HepG2 (cell line): Measurements from ENCODE around the gene NXN. TPM values are rescaled to one million over a fixed set of nuclear protein-coding genes. Genes with fewer than 3 reads are reported as not detected.

ENCODE experiments used
- CCDC6 ChIP-seq: sonication (generic); formaldehyde crosslinking; IDR thresholded peaks from 2 replicates; pipeline ENCODE4 v1.8.1; 2022; ENCODE audit warnings: mild to moderate bottlenecking, missing genetic modification reagents, moderate library complexity
- CENPX ChIP-seq: sonication (generic); formaldehyde crosslinking; IDR thresholded peaks from 2 replicates; pipeline ENCODE4 v1.9.0; 2021; ENCODE audit warnings: mild to moderate bottlenecking, missing genetic modification reagents, moderate library complexity
- EHMT2 ChIP-seq: fragments of 200-600 bp; sonication (generic); IDR thresholded peaks from 2 replicates; pipeline ENCODE4 v1.7.0; 2017; ENCODE audit warnings: antibody characterized with exemption, low read depth, low read length, borderline replicate concordance
- ETS1 ChIP-seq: sonication (generic); formaldehyde crosslinking; IDR thresholded peaks from 2 replicates; pipeline ENCODE4 v1.4.0; 2020; ENCODE audit warnings: missing genetic modification reagents
- HNRNPUL1 ChIP-seq: fragments of 200-400 bp; formaldehyde crosslinking; IDR thresholded peaks from 2 replicates; pipeline ENCODE4 v1.6.1; 2017; ENCODE audit warnings: low read depth, mild to moderate bottlenecking, low read length, moderate library complexity
- PBX3 ChIP-seq: sonication (generic); formaldehyde crosslinking; IDR thresholded peaks from 2 replicates; pipeline ENCODE4 v1.8.1; 2023; ENCODE audit warnings: missing genetic modification reagents, inconsistent platforms, borderline replicate concordance
- PHF21A ChIP-seq: sonication (generic); formaldehyde crosslinking; IDR thresholded peaks from 2 replicates; pipeline ENCODE4 v1.5.0; 2020; ENCODE audit warnings: mild to moderate bottlenecking, missing genetic modification reagents
- SP5 ChIP-seq: IDR thresholded peaks from 2 replicates; pipeline ENCODE4 v1.6.1; 2016; ENCODE audit warnings: low read depth, borderline replicate concordance
- TFAP4 ChIP-seq: sonication (generic); IDR thresholded peaks from 2 replicates; pipeline ENCODE4 v1.6.1; 2016; ENCODE audit warnings: low read depth, borderline replicate concordance
- TMF1 ChIP-seq: sonication (generic); formaldehyde crosslinking; IDR thresholded peaks from 2 replicates; pipeline ENCODE4 v1.8.1; 2022; ENCODE audit warnings: low read depth, missing genetic modification reagents
- ZBTB3 ChIP-seq: sonication (generic); formaldehyde crosslinking; IDR thresholded peaks from 2 replicates; pipeline ENCODE4 v1.4.0; 2020; ENCODE audit warnings: low read depth, mild to moderate bottlenecking, moderate library complexity, missing genetic modification reagents, borderline replicate concordance
- ZMYM3 ChIP-seq: sonication (generic); formaldehyde crosslinking; IDR thresholded peaks from 2 replicates; pipeline ENCODE4 v1.5.1; 2020; ENCODE audit warnings: mild to moderate bottlenecking, missing genetic modification reagents
- ZNF207 ChIP-seq: fragments of 450-650 bp; IDR thresholded peaks from 2 replicates; pipeline ENCODE4 v1.6.1; 2016; ENCODE audit warnings: antibody characterized with exemption, borderline replicate concordance
- polyA plus RNA-seq, 8 experiments: library from polyadenylated mRNA; depleted of rRNA in 3 of 8; stranded (reverse) in 7 of 8; unstranded in 1 of 8; fragments of >200 nt; fragmentation: Illumina TruSeq in 4 of 8; extraction: Trizol in 4 of 8; gene quantifications; 2 replicates each; pipeline versions ENCODE4 v1.2.1 to v1.2.3, GENCODE V29; 2011 to 2016; ENCODE audit warnings: low read depth in 4 of 8, missing spikeins in 1 of 8, mixed read lengths in 1 of 8; ENCODE audit not compliant: insufficient read depth in 1 of 8
- total RNA-seq, 5 experiments: library from RNA; depleted of rRNA; stranded (reverse); fragments of >200 nt; fragmentation: Illumina TruSeq; extraction: Trizol; gene quantifications; 2 replicates each; pipeline ENCODE4 v1.2.3, GENCODE V29; 2016; ENCODE audit warnings: low read depth in 1 of 5
- TF ChIP-seq, protein P1 (sequence below): sonication (generic); formaldehyde crosslinking; IDR thresholded peaks from 2 replicates; pipeline ENCODE4 v1.4.0; 2020; ENCODE audit warnings: missing genetic modification reagents, borderline replicate concordance
- TF ChIP-seq, protein P2 (sequence below): sonication (generic); formaldehyde crosslinking; IDR thresholded peaks from 2 replicates; pipeline ENCODE4 v1.4.0; 2020; ENCODE audit warnings: missing genetic modification reagents, borderline replicate concordance

NXN gene
- total and polyA plus RNA-seq, 2 of the 13 experiments (the other 11 are each of a cell fraction or from before 2014, with no cell fraction given) = 22.2 to 24.3 TPM

DNA sequence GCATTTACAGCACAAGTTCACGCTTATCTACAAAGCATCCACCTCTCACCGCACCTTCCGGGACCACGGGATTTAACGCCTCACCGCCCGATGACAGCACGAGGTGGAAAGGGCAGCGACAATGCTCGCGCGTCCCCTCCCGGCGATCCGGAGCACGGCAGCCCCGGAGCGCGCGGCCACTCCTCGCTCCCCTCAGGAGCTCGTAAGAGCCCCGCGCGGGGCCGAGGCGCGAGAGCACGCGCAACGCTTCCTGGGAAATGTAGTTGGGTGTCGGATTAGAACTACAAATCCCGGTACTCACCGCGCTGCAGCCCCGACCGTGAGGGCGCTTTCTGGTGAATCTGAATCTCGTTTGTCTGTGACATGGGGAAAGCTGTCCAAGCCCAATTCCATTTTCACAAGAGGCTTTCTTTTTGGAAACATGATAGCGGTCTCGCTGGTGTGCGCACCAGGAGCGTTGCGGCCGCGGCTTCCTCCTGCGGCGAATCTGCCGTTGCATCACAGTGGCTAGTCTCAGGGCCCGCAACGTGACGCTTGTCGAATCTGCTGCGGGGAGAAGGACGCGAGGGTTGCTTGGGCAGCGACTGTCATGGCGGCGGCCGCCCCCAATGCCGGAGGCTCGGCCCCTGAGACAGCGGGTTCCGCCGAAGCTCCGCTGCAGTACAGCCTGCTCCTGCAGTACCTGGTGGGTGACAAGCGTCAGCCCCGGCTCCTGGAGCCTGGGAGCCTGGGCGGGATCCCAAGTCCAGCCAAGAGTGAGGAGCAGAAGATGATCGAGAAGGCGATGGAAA, 17.2 kb upstream of the NXN start, which contains the start of gene TIMM22 (continued):
- TF ChIP-seq PBX3 (CRISPR knock-in tag) = no peak; the same call in 1 of the 2 replicates
- peak; percentile 92; the same call in 1 of the 2 replicates for TF ChIP-seq ETS1 (CRISPR knock-in tag)
- TF ChIP-seq ZNF207 = no peak
- TF ChIP-seq PHF21A = peak; percentile 82
- TF ChIP-seq TMF1 (CRISPR knock-in tag) = peak; percentile 33; the same call in 1 of the 2 replicates
- TF ChIP-seq CCDC6 (CRISPR knock-in tag) = peak; percentile 84
- no peak for TF ChIP-seq CENPX
- TF ChIP-seq, protein P1, sequence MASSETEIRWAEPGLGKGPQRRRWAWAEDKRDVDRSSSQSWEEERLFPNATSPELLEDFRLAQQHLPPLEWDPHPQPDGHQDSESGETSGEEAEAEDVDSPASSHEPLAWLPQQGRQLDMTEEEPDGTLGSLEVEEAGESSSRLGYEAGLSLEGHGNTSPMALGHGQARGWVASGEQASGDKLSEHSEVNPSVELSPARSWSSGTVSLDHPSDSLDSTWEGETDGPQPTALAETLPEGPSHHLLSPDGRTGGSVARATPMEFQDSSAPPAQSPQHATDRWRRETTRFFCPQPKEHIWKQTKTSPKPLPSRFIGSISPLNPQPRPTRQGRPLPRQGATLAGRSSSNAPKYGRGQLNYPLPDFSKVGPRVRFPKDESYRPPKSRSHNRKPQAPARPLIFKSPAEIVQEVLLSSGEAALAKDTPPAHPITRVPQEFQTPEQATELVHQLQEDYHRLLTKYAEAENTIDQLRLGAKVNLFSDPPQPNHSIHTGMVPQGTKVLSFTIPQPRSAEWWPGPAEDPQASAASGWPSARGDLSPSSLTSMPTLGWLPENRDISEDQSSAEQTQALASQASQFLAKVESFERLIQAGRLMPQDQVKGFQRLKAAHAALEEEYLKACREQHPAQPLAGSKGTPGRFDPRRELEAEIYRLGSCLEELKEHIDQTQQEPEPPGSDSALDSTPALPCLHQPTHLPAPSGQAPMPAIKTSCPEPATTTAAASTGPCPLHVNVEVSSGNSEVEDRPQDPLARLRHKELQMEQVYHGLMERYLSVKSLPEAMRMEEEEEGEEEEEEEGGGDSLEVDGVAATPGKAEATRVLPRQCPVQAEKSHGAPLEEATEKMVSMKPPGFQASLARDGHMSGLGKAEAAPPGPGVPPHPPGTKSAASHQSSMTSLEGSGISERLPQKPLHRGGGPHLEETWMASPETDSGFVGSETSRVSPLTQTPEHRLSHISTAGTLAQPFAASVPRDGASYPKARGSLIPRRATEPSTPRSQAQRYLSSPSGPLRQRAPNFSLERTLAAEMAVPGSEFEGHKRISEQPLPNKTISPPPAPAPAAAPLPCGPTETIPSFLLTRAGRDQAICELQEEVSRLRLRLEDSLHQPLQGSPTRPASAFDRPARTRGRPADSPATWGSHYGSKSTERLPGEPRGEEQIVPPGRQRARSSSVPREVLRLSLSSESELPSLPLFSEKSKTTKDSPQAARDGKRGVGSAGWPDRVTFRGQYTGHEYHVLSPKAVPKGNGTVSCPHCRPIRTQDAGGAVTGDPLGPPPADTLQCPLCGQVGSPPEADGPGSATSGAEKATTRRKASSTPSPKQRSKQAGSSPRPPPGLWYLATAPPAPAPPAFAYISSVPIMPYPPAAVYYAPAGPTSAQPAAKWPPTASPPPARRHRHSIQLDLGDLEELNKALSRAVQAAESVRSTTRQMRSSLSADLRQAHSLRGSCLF = 0 out of 2 replicates have a peak, but pooled peaks have one; percentile 4
- TF ChIP-seq HNRNPUL1 = no peak
- TF ChIP-seq, protein P2, sequence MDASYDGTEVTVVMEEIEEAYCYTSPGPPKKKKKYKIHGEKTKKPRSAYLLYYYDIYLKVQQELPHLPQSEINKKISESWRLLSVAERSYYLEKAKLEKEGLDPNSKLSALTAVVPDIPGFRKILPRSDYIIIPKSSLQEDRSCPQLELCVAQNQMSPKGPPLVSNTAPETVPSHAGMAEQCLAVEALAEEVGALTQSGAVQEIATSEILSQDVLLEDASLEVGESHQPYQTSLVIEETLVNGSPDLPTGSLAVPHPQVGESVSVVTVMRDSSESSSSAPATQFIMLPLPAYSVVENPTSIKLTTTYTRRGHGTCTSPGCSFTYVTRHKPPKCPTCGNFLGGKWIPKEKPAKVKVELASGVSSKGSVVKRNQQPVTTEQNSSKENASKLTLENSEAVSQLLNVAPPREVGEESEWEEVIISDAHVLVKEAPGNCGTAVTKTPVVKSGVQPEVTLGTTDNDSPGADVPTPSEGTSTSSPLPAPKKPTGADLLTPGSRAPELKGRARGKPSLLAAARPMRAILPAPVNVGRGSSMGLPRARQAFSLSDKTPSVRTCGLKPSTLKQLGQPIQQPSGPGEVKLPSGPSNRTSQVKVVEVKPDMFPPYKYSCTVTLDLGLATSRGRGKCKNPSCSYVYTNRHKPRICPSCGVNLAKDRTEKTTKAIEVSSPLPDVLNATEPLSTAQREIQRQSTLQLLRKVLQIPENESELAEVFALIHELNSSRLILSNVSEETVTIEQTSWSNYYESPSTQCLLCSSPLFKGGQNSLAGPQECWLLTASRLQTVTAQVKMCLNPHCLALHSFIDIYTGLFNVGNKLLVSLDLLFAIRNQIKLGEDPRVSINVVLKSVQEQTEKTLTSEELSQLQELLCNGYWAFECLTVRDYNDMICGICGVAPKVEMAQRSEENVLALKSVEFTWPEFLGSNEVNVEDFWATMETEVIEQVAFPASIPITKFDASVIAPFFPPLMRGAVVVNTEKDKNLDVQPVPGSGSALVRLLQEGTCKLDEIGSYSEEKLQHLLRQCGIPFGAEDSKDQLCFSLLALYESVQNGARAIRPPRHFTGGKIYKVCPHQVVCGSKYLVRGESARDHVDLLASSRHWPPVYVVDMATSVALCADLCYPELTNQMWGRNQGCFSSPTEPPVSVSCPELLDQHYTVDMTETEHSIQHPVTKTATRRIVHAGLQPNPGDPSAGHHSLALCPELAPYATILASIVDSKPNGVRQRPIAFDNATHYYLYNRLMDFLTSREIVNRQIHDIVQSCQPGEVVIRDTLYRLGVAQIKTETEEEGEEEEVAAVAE (CRISPR knock-in tag) = peak; percentile 81
- no peak for TF ChIP-seq EHMT2
- peak; percentile 61 for TF ChIP-seq ZMYM3 (CRISPR knock-in tag)
- no peak for TF ChIP-seq ZBTB3
- peak; percentile 39; the same call in 1 of the 2 replicates for TF ChIP-seq TFAP4
- 0 out of 2 replicates have a peak, but pooled peaks have one; percentile 50 for TF ChIP-seq SP5 (CRISPR knock-in tag)
